HFFc6 (cell line): ENCODE data around the gene COL25A1. TPM values are rescaled to one million over a fixed set of nuclear protein-coding genes. Genes with fewer than 3 reads are reported as not detected.

Experiments used
- DNase-seq: peaks from one replicate; pipeline ENCODE4 v3.0.0-alpha.2; 2018
- H3K27ac Mint-ChIP-seq: 2 replicates; pipeline ENCODE4 v1.8.0; 2020; ENCODE audit warnings: mild to moderate bottlenecking, mixed read lengths
- H3K27me3 Mint-ChIP-seq: 2 replicates; pipeline ENCODE4 v1.8.0; 2021; ENCODE audit warnings: mild to moderate bottlenecking, moderate library complexity, mixed read lengths; ENCODE audit not compliant: insufficient read depth
- H3K36me3 Mint-ChIP-seq: 2 replicates; pipeline ENCODE4 v1.8.0; 2021; ENCODE audit warnings: low read depth, mixed read lengths
- H3K4me1 Mint-ChIP-seq: 2 replicates; pipeline ENCODE4 v1.8.0; 2020; ENCODE audit warnings: low read depth, mixed read lengths
- H3K4me3 Mint-ChIP-seq: 2 replicates; pipeline ENCODE4 v1.8.0; 2020; ENCODE audit warnings: mild to moderate bottlenecking, moderate library complexity, mixed read lengths
- H3K9me3 Mint-ChIP-seq: 2 replicates; pipeline ENCODE4 v1.8.0; 2020; ENCODE audit warnings: mild to moderate bottlenecking, mixed read lengths
- CTCF ChIP-seq: fragments of 200-600 bp; sonication (generic); IDR thresholded peaks from 2 replicates; pipeline ENCODE4 v1.5.0; 2021; ENCODE audit warnings: antibody characterized with exemption, mild to moderate bottlenecking
- total RNA-seq, 6 experiments: library from RNA; stranded (reverse); fragmentation: NEBNext Ultra II Directional; extraction: Animal tissue kit (Norgen Biotek cat#: 25700); gene quantifications; 2 replicates in 1 of 6; 3 replicates in 5 of 6; pipeline ENCODE4 v1.2.3, GENCODE V29; 2021

The COL25A1 gene
- total RNA-seq, 6 experiments from 2014 or later = not detected

- Mint-ChIP-seq H3K4me1 (no peaks in the 10 kb centered on the region), H3K4me3 (no peak overlapping the region), H3K27ac (no peak overlapping the region), H3K36me3 (no peaks in the 10 kb centered on the region), H3K27me3 (peaks cover 2% of the 10 kb centered on the region; the same call in 1 of the 2 replicates), H3K9me3 (no peaks in the 10 kb centered on the region)
- TF ChIP-seq CTCF = no peak
- no peak for DNase-seq
These were observed 488.1 kb downstream of the COL25A1 start for GRCh38 chr4:108814326-108814725.

- DNase-seq = no peak
- no peak for TF ChIP-seq CTCF
- H3K36me3 Mint-ChIP-seq = no peaks in the 10 kb centered on the region
- peaks cover 2% of the 10 kb centered on the region; the same call in 1 of the 2 replicates for H3K27me3 Mint-ChIP-seq
- H3K27ac Mint-ChIP-seq = no peak overlapping the region
- H3K9me3 Mint-ChIP-seq = no peaks in the 10 kb centered on the region
- no peaks in the 10 kb centered on the region for H3K4me1 Mint-ChIP-seq
- no peak overlapping the region for H3K4me3 Mint-ChIP-seq
These were observed 489.2 kb downstream of the COL25A1 start for GRCh38 chr4:108813261-108813660.

GRCh38 chr4:108811486-108811885 is 491.0 kb downstream of the COL25A1 start:
- Mint-ChIP-seq H3K27me3 (peaks cover 2% of the 10 kb centered on the region; the same call in 1 of the 2 replicates), H3K4me3 (no peak overlapping the region), H3K27ac (no peak overlapping the region), H3K9me3 (no peaks in the 10 kb centered on the region), H3K4me1 (no peaks in the 10 kb centered on the region), H3K36me3 (no peaks in the 10 kb centered on the region)
- TF ChIP-seq CTCF = no peak
- no peak for DNase-seq

- no peaks in the 10 kb centered on the region for H3K4me1 Mint-ChIP-seq
- H3K27ac Mint-ChIP-seq = no peak overlapping the region
- no peaks in the 10 kb centered on the region for H3K36me3 Mint-ChIP-seq
- DNase-seq = no peak
- no peak overlapping the region for H3K4me3 Mint-ChIP-seq
- H3K27me3 Mint-ChIP-seq = peaks cover 2% of the 10 kb centered on the region; the same call in 1 of the 2 replicates
- H3K9me3 Mint-ChIP-seq = no peaks in the 10 kb centered on the region
- no peak for TF ChIP-seq CTCF
These were observed 492.4 kb downstream of the COL25A1 start for GRCh38 chr4:108810087-108810486.

GRCh38 chr4:108804648-108805273 is 497.7 kb downstream of the COL25A1 start:
- no peak for TF ChIP-seq CTCF
- no peak for DNase-seq
- Mint-ChIP-seq H3K36me3 (no peaks in the 10 kb centered on the region), H3K27ac (no peak overlapping the region), H3K9me3 (no peaks in the 10 kb centered on the region), H3K4me3 (no peak overlapping the region), H3K4me1 (no peaks in the 10 kb centered on the region), H3K27me3 (no peaks in the 10 kb centered on the region; the same call in 1 of the 2 replicates)
